K562 (cell line): ENCODE measurements around the gene ITSN1. TPM values are rescaled to one million over a fixed set of nuclear protein-coding genes. Genes with fewer than 3 reads are reported as not detected.
A peak's percentile ranks its signal among the peaks of the same experiment; 100 is the strongest.

ENCODE experiments used
- CBFA2T2 ChIP-seq: fragments of 450-650 bp; conservative IDR thresholded peaks from 2 replicates; pipeline ENCODE4 v1.6.1; 2017; ENCODE audit warnings: mild to moderate bottlenecking
- CBFA2T3 ChIP-seq: fragments of 450-650 bp; IDR thresholded peaks from 2 replicates; pipeline ENCODE4 v1.6.1; 2017
- CCAR2 ChIP-seq: fragments of 200-400 bp; formaldehyde crosslinking; IDR thresholded peaks from 2 replicates; pipeline ENCODE4 v1.6.1; 2017; ENCODE audit warnings: mild to moderate bottlenecking, low read depth, low read length
- CREBBP ChIP-seq: IDR thresholded peaks from one replicate; pipeline ENCODE4 v1.6.1; 2012; ENCODE audit warnings: low read depth, mild to moderate bottlenecking, control low read depth, inconsistent platforms, low read length
- FOXK1 ChIP-seq: sonication (generic); formaldehyde crosslinking; IDR thresholded peaks from 2 replicates; pipeline ENCODE4 v1.8.0; 2022; ENCODE audit warnings: missing genetic modification reagents, mild to moderate bottlenecking, borderline replicate concordance
- IFI16 ChIP-seq: fragments of 250-450 bp; sonication (Bioruptor Pico); IDR thresholded peaks from 2 replicates; pipeline ENCODE4 v2.1.2; 2022; ENCODE audit warnings: mild to moderate bottlenecking, inconsistent platforms
- LEF1 ChIP-seq: fragments of 450-650 bp; IDR thresholded peaks from 2 replicates; pipeline ENCODE4 v1.6.1; 2016; ENCODE audit warnings: mild to moderate bottlenecking
- MEF2D ChIP-seq: conservative IDR thresholded peaks from 2 replicates; pipeline ENCODE4 v1.6.1; 2016; ENCODE audit warnings: low read depth, missing genetic modification characterization, missing compliant biosample characterization
- NONO ChIP-seq, 2 experiments: fragments of 200-400 bp in 1 of 2; fragments of 450-650 bp in 1 of 2; formaldehyde crosslinking in 1 of 2; IDR thresholded peaks; 2 replicates each; pipeline ENCODE4 v1.6.1; 2017; ENCODE audit warnings: low read depth in 2 of 2, mild to moderate bottlenecking in 2 of 2, moderate library complexity in 2 of 2, low read length in 1 of 2
- NR2C1 ChIP-seq, 2 experiments: fragments of 450-650 bp; IDR thresholded peaks; 2 replicates each; pipeline ENCODE4 v1.6.1; 2017; ENCODE audit warnings: mild to moderate bottlenecking in 2 of 2, antibody characterized with exemption in 1 of 2, inconsistent platforms in 1 of 2, missing compliant biosample characterization in 1 of 2, missing genetic modification characterization in 1 of 2
- SP1 ChIP-seq: sonication (generic); formaldehyde crosslinking; IDR thresholded peaks from 2 replicates; pipeline ENCODE4 v1.8.1; 2022; ENCODE audit warnings: mild to moderate bottlenecking, missing genetic modification reagents
- SP2 ChIP-seq: IDR thresholded peaks from 2 replicates; pipeline ENCODE4 v1.6.1; 2011; ENCODE audit warnings: mild to moderate bottlenecking, low read depth, low read length, moderate library complexity; ENCODE audit not compliant: poor library complexity, severe bottlenecking; ENCODE audit errors: extremely low read depth
- TEAD2 ChIP-seq: fragments of 450-650 bp; IDR thresholded peaks from 2 replicates; pipeline ENCODE4 v1.6.1; 2016; ENCODE audit warnings: missing genetic modification characterization, control low read depth, missing compliant biosample characterization
- VEZF1 ChIP-seq: fragments of 200-800 bp; sonication (Bioruptor generic); IDR thresholded peaks from 2 replicates; pipeline ENCODE4 v1.6.1; 2017; ENCODE audit warnings: missing genetic modification characterization, missing compliant biosample characterization
- ZC3H8 ChIP-seq: fragments of 450-650 bp; IDR thresholded peaks from 2 replicates; pipeline ENCODE4 v1.6.1; 2017
- ZNF584 ChIP-seq: fragments of 200-800 bp; sonication (Bioruptor generic); IDR thresholded peaks from 2 replicates; pipeline ENCODE4 v1.6.1; 2016; ENCODE audit warnings: low read depth, mild to moderate bottlenecking, missing genetic modification characterization, missing compliant biosample characterization
- ZNF586 ChIP-seq: fragments of 450-650 bp; formaldehyde crosslinking; conservative IDR thresholded peaks from 2 replicates; pipeline ENCODE4 v1.4.0; 2020; ENCODE audit warnings: mild to moderate bottlenecking, moderate library complexity
- ZNF668 ChIP-seq: fragments of 250-450 bp; sonication (Bioruptor Pico); IDR thresholded peaks from 2 replicates; pipeline ENCODE4 v1.8.0; 2022; ENCODE audit warnings: mild to moderate bottlenecking, inconsistent platforms
- polyA plus RNA-seq, 8 experiments: library from polyadenylated mRNA; depleted of rRNA in 4 of 8; stranded (reverse) in 5 of 8; unstranded in 3 of 8; fragments of >200 nt; fragmentation: Nextera tagmentation in 2 of 8; fragmentation: Illumina TruSeq in 1 of 8; extraction: Ambion mirVana in 2 of 8; extraction: Trizol in 1 of 8; gene quantifications; 2 replicates each; pipeline versions ENCODE4 v1.2.1 to v1.2.3, GENCODE V29; 2011 to 2014; ENCODE audit warnings: inconsistent platforms in 1 of 8, missing spikeins in 1 of 8
- total RNA-seq, 7 experiments: library from RNA; depleted of rRNA in 6 of 7; stranded (reverse); fragments of >200 nt in 6 of 7; fragmentation: Illumina TruSeq in 2 of 7; extraction: Trizol in 2 of 7; gene quantifications; 2 replicates each; pipeline versions ENCODE4 v1.2.1 to v1.2.3, GENCODE V29; 2011 to 2021; ENCODE audit warnings: low replicate concordance in 1 of 7
- TF ChIP-seq, protein P1 (sequence below), 2 experiments: fragments of 450-650 bp; conservative IDR thresholded peaks; 2 replicates each; pipeline ENCODE4 v1.6.1; 2017; ENCODE audit warnings: mild to moderate bottlenecking in 2 of 2, moderate library complexity in 2 of 2
- TF ChIP-seq, protein P2 (sequence below), 2 experiments: fragments of 450-650 bp; IDR thresholded peaks; 2 replicates each; pipeline ENCODE4 v1.6.1; 2016
- TF ChIP-seq, protein P3 (sequence below), 2 experiments: fragments of 450-650 bp in 1 of 2; sonication (generic) in 1 of 2; formaldehyde crosslinking; conservative IDR thresholded peaks; 2 replicates each; pipeline versions ENCODE4 v1.4.0 to v1.8.1; 2020 to 2022; ENCODE audit warnings: mild to moderate bottlenecking in 1 of 2, missing genetic modification reagents in 1 of 2

ITSN1 gene
- total and polyA plus RNA-seq, 9 of the 15 experiments (the other 6 are each of a cell fraction or from before 2014, with no cell fraction given), result 1.1 to 12.6 (median 4.8) TPM

- TF ChIP-seq TEAD2 (tag) (peak; percentile 37; the same call in 1 of the 2 replicates), CBFA2T2 (no peak), FOXK1 (CRISPR knock-in tag) (no peak), CREBBP (no peak), NONO (IDR thresholded peaks at IDR 0.05; ENCODE audit: low read depth in 2 of 2, low read length in 1 of 2) (no peak), IFI16 (CRISPR knock-in tag) (no peak), CCAR2 (no peak), ZNF668 (CRISPR knock-in tag) (no peak), ZNF584 (CRISPR knock-in tag) (peak; percentile 84), ZC3H8 (no peak), VEZF1 (CRISPR knock-in tag) (no peak), SP2 (no peak), SP1 (CRISPR knock-in tag) (no peak), ZNF586 (CRISPR knock-in tag) (no peak), NR2C1 (IDR thresholded peaks at IDR 0.05) (peak; percentile 50), NR2C1 (tag; IDR thresholded peaks at IDR 0.05) (no peak), MEF2D (tag) (no peak), CBFA2T3 (0 out of 2 replicates have a peak, but pooled peaks have one; percentile 2), LEF1 (peak; percentile 35; the same call in 1 of the 2 replicates)
- TF ChIP-seq, protein P1, sequence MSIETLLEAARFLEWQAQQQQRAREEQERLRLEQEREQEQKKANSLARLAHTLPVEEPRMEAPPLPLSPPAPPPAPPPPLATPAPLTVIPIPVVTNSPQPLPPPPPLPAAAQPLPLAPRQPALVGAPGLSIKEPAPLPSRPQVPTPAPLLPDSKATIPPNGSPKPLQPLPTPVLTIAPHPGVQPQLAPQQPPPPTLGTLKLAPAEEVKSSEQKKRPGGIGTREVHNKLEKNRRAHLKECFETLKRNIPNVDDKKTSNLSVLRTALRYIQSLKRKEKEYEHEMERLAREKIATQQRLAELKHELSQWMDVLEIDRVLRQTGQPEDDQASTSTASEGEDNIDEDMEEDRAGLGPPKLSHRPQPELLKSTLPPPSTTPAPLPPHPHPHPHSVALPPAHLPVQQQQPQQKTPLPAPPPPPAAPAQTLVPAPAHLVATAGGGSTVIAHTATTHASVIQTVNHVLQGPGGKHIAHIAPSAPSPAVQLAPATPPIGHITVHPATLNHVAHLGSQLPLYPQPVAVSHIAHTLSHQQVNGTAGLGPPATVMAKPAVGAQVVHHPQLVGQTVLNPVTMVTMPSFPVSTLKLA (conservative IDR thresholded peaks at IDR 0.05), result 0 out of 4 replicates have a peak, but pooled peaks of 1 of the 2 experiments have one; percentile 44
- TF ChIP-seq, protein P2, sequence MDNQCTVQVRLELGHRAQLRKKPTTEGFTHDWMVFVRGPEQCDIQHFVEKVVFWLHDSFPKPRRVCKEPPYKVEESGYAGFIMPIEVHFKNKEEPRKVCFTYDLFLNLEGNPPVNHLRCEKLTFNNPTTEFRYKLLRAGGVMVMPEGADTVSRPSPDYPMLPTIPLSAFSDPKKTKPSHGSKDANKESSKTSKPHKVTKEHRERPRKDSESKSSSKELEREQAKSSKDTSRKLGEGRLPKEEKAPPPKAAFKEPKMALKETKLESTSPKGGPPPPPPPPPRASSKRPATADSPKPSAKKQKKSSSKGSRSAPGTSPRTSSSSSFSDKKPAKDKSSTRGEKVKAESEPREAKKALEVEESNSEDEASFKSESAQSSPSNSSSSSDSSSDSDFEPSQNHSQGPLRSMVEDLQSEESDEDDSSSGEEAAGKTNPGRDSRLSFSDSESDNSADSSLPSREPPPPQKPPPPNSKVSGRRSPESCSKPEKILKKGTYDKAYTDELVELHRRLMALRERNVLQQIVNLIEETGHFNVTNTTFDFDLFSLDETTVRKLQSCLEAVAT (IDR thresholded peaks at IDR 0.05), result no peak
- TF ChIP-seq, protein P3, sequence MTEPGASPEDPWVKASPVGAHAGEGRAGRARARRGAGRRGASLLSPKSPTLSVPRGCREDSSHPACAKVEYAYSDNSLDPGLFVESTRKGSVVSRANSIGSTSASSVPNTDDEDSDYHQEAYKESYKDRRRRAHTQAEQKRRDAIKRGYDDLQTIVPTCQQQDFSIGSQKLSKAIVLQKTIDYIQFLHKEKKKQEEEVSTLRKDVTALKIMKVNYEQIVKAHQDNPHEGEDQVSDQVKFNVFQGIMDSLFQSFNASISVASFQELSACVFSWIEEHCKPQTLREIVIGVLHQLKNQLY (CRISPR knock-in tag; conservative IDR thresholded peaks at IDR 0.05), result no peak
These were observed 119.2 kb downstream of the ITSN1 start (continued) for GRCh38 chr21:33761441-33762036.
